NCI-H345 treated with DMSO at 0.1 percent for 48 hours (cell line): ENCODE results near the gene KLHL30.

ENCODE experiments used
- DNase-seq: peaks from one replicate; lab custom pipeline; 2025; ENCODE audit not compliant: unreplicated experiment; lab: John Stamatoyannopoulos, UW

The KLHL30 gene

GRCh38 chr2:238130111-238130695 lies 8.3 kb upstream of the KLHL30 start:
- no peak for DNase-seq

GRCh38 chr2:238130696-238131628 lies 7.5 kb upstream of the KLHL30 start:
- peak; percentile 19 for DNase-seq

GRCh38 chr2:238131761-238132462 lies 6.6 kb upstream of the KLHL30 start:
- DNase-seq, result no peak

GRCh38 chr2:238132463-238133450 lies 5.7 kb upstream of the KLHL30 start:
- DNase-seq, result no peak

- DNase-seq, result no peak
These were observed 4.7 kb upstream of the KLHL30 start for GRCh38 chr2:238133499-238134392.

GRCh38 chr2:238134393-238134785 lies 4.1 kb upstream of the KLHL30 start:
- DNase-seq, result no peak

GRCh38 chr2:238135601-238136150 lies 2.8 kb upstream of the KLHL30 start:
- no peak for DNase-seq

GRCh38 chr2:238136820-238137537 lies 1.5 kb upstream of the KLHL30 start:
- no peak for DNase-seq

GRCh38 chr2:238137885-238138284 lies 583 bp upstream of the KLHL30 start:
- DNase-seq, result no peak

GRCh38 chr2:238139196-238140039 lies 950 bp downstream of the KLHL30 start:
- no peak for DNase-seq

GRCh38 chr2:238140040-238140439 lies 1.6 kb downstream of the KLHL30 start:
- no peak for DNase-seq

GRCh38 chr2:238140721-238141540 lies 2.5 kb downstream of the KLHL30 start:
- DNase-seq, result no peak

GRCh38 chr2:238141541-238142318 lies 3.3 kb downstream of the KLHL30 start:
- no peak for DNase-seq

- DNase-seq, result no peak
These were observed 4.1 kb downstream of the KLHL30 start for GRCh38 chr2:238142382-238143205.

GRCh38 chr2:238143239-238143951 lies 4.9 kb downstream of the KLHL30 start:
- no peak for DNase-seq
